HG03095 (cell line): ENCODE data around the gene ZNF670.
"Not testable (repeated sequence)": the region's sequence is repeated elsewhere in the genome, so short reads cannot be mapped to it uniquely, and the experiment has no call there.

ENCODE experiments used
- ATAC-seq: cut with Tn5 transposase; IDR thresholded peaks from one replicate; pipeline ENCODE4 v1.9.1; 2021; ENCODE audit warnings: moderate library complexity; ENCODE audit not compliant: unreplicated experiment

Gene ZNF670

GRCh38 chr1:247047702-247048101 is 30.9 kb downstream of the ZNF670 start:
- no peak for ATAC-seq

GRCh38 chr1:247047260-247047659 is 31.4 kb downstream of the ZNF670 start:
- ATAC-seq, result no peak

GRCh38 chr1:247043406-247043805 is 35.2 kb downstream of the ZNF670 start:
- ATAC-seq, result no peak

- ATAC-seq, result no peak
Measured at GRCh38 chr1:247037511-247038320, 40.9 kb downstream of the ZNF670 start.

GRCh38 chr1:247032306-247032705 is 46.3 kb downstream of the ZNF670 start:
- not testable (repeated sequence) for ATAC-seq
